Kidney (tissue), 14 donors: ENCODE results near the gene UBR3. TPM values are rescaled to one million over a fixed set of nuclear protein-coding genes. Genes with fewer than 3 reads are reported as not detected.
"Not testable (repeated sequence)": the region's sequence is repeated elsewhere in the genome, so short reads cannot be mapped to it uniquely, and the experiment has no call there.

Experiments used
- DNase-seq, 5 donors: peaks; one replicate each; pipeline ENCODE4 v3.0.0-alpha.2; 2013 to 2020
- FAIRE-seq: peaks from 2 replicates; lab custom pipeline; 2012; peaks lifted over from hg19 to GRCh38; lab: Jason Lieb, UNC
- H3K27ac ChIP-seq, 2 donors: one replicate each; pipeline ENCODE4 v1.7.0; 2013; ENCODE audit warnings: low read depth in 2 of 2, low read length in 2 of 2, inconsistent platforms in 1 of 2
- H3K27me3 ChIP-seq: one replicate; pipeline ENCODE4 v1.7.1; 2013; ENCODE audit warnings: low read length, inconsistent platforms; ENCODE audit not compliant: control insufficient read depth, insufficient read depth
- H3K36me3 ChIP-seq, 3 donors: one replicate each; pipeline versions ENCODE4 v1.7.0 to v1.7.1; 2013; ENCODE audit warnings: low read length in 3 of 3, control low read depth in 1 of 3, inconsistent platforms in 1 of 3; ENCODE audit not compliant: insufficient read depth in 3 of 3, control insufficient read depth in 2 of 3
- H3K4me1 ChIP-seq, 3 donors: one replicate each; pipeline versions ENCODE4 v1.7.0 to v1.7.1; 2013; ENCODE audit warnings: low read length in 3 of 3, inconsistent platforms in 1 of 3, low read depth in 1 of 3; ENCODE audit not compliant: control insufficient read depth in 2 of 3, insufficient read depth in 2 of 3
- H3K4me3 ChIP-seq, 3 donors: one replicate each; pipeline versions ENCODE4 v1.7.0 to v1.8.1; 2013; ENCODE audit warnings: low read length in 3 of 3, control low read depth in 1 of 3, inconsistent platforms in 1 of 3
- H3K9ac ChIP-seq, 3 donors: one replicate each; pipeline versions ENCODE4 v1.7.0 to v1.7.1; 2013; ENCODE audit warnings: low read length in 3 of 3, control low read depth in 1 of 3, inconsistent platforms in 1 of 3
- H3K9me3 ChIP-seq, 3 donors: one replicate each; pipeline versions ENCODE4 v1.7.0 to v1.7.1; 2013; ENCODE audit warnings: low read length in 3 of 3, control low read depth in 1 of 3, inconsistent platforms in 1 of 3; ENCODE audit not compliant: control insufficient read depth in 2 of 3, insufficient read depth in 1 of 3
- intact Hi-C: fragments of 100-400 bp; cut with DNase I; formaldehyde crosslinking; loops from one replicate; pipeline ENCODE4 v1.11.1; 2022
- polyA plus RNA-seq: library from polyadenylated mRNA; stranded (reverse); fragments of 350-450 nt; fragmentation: Illumina TruSeq; extraction: RNeasy Lipid Tissue Mini Kit (QIAGEN cat#74804); gene quantifications from one replicate; pipeline ENCODE4 v1.2.3, GENCODE V29; 2014; ENCODE audit warnings: low read depth, low replicate concordance; ENCODE audit not compliant: insufficient read depth
- total RNA-seq: library from RNA; stranded (reverse); fragmentation: NEBNext Ultra II Directional; extraction: Animal tissue kit (Norgen Biotek cat#: 25700); gene quantifications from one replicate; pipeline ENCODE4 v1.2.1, GENCODE V29; 2021
- TF ChIP-seq, protein P1 (sequence below): IDR thresholded peaks from 3 replicates; pipeline ENCODE4 v1.5.1; 2012; ENCODE audit warnings: mild to moderate bottlenecking, moderate library complexity, borderline replicate concordance; ENCODE audit not compliant: insufficient read depth; ENCODE audit errors: extremely low read depth
- donor health status: control.
- donor health status: control.
- donor health status: control.
- donor health status: control.
- donor health status: control.
- donor health status: DM: yes; HTN: yes; CAD: no.
- donor health status: Normal renal cell carcinoma (clear cell type).

Gene UBR3
- total and polyA plus RNA-seq, 2 donors from 2014 or later = 10.2 to 41.0 TPM

DNA sequence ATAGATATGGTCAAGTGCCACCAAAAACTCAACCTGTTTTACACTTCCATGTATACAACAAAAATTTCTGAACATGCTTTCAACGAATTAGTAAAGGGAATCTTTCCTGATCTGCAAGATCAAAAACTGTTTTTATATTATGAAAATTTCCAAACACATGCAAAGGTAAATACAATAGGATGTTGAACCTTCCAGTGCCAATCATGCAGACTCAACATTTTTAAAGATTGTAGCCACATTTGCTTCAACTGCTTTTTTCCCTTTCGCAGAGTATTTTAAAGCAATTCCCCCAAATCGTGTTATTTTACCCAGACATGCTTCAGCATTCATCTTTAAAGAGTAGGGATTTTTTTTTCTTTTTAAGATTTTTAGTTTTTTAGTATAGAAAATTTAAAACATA is 40.3 kb downstream of the UBR3 start:
- no peaks in the 10 kb centered on the region for H3K27me3 ChIP-seq
- no peak overlapping the region for H3K9ac ChIP-seq
- no peak overlapping the region for H3K27ac ChIP-seq
- intact Hi-C loops = no loop called here
- FAIRE-seq (no peak), DNase-seq (no peak)
- no peak overlapping the region for H3K4me3 ChIP-seq
- TF ChIP-seq, protein P1, sequence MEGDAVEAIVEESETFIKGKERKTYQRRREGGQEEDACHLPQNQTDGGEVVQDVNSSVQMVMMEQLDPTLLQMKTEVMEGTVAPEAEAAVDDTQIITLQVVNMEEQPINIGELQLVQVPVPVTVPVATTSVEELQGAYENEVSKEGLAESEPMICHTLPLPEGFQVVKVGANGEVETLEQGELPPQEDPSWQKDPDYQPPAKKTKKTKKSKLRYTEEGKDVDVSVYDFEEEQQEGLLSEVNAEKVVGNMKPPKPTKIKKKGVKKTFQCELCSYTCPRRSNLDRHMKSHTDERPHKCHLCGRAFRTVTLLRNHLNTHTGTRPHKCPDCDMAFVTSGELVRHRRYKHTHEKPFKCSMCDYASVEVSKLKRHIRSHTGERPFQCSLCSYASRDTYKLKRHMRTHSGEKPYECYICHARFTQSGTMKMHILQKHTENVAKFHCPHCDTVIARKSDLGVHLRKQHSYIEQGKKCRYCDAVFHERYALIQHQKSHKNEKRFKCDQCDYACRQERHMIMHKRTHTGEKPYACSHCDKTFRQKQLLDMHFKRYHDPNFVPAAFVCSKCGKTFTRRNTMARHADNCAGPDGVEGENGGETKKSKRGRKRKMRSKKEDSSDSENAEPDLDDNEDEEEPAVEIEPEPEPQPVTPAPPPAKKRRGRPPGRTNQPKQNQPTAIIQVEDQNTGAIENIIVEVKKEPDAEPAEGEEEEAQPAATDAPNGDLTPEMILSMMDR = no peak
- H3K4me1 ChIP-seq = no peaks in the 10 kb centered on the region
- H3K9me3 ChIP-seq = no peaks in the 10 kb centered on the region
- no peaks in the 10 kb centered on the region for H3K36me3 ChIP-seq

DNA sequence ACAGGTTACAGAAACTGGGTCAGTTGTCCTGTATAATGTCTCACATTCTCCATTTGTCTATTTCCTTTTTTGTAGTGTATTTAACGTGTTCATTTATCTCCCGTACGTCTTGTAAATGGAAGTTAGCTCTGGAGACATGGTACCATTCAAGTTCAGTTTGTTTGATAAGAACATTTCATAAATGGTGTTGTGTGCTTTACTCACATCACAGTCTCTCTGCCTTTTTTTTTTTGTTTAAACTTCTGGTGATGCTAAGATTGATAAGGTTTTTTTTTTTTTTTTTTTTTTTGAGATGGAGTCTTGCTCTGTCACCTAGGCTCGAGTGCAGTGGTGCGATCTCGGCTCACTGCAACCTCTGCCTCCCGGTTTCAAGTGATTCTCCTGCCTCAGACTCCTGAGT is 41.7 kb downstream of the UBR3 start:
- FAIRE-seq = no peak
- H3K36me3 ChIP-seq = no peaks in the 10 kb centered on the region
- H3K9ac ChIP-seq = no peak overlapping the region
- H3K27ac ChIP-seq = no peak overlapping the region
- TF ChIP-seq, protein P1 = no peak
- intact Hi-C loops = no loop called here
- H3K9me3 ChIP-seq = no peaks in the 10 kb centered on the region
- no peak overlapping the region for H3K4me3 ChIP-seq
- H3K4me1 ChIP-seq = no peaks in the 10 kb centered on the region
- no peak for DNase-seq
- H3K27me3 ChIP-seq = no peaks in the 10 kb centered on the region

DNA sequence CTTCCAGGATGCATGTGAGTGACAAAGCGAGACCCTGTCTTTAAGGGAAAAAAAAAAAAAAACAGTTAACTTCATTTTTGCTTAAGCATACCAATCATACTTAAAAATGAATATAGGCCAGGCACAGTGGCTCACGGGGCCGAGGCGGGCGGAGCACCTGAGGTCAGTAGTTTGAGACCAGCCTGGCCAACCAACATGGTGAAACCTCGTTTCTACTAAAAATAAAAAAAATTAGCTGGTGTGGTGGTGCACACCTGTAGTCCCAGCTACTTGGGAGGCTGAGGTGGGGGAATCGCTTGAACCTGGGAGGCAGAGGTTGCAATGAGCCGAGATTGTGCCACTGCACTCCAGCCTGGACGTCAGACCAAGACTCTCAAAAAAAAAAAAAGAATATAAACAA is 44.1 kb downstream of the UBR3 start:
- DNase-seq, H3K4me3 ChIP-seq, H3K4me1 ChIP-seq, H3K9ac ChIP-seq, H3K27me3 ChIP-seq, H3K27ac ChIP-seq, FAIRE-seq, intact Hi-C loops, H3K36me3 ChIP-seq, H3K9me3 ChIP-seq: not testable (repeated sequence)

DNA sequence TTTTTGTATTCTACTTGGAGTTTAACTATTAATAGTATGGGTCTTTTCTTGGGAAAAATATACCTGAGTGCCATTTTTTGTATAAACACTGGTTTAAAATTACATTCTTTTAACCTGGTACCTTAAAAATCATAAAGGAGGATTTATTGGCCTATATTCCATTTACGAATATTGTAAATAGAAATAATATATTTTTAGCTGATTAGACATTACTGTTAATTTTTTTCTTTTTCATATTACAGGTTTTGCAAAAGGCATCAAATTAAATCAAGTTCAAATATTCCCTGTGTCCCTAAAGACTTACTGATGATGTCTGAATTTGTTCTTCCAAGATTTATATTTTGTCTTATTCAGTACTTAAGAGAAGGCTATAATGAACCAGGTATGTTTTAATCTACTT is 44.7 kb downstream of the UBR3 start:
- Histone ChIP-seq H3K4me1 (no peaks in the 10 kb centered on the region), H3K9me3 (no peaks in the 10 kb centered on the region), H3K36me3 (no peaks in the 10 kb centered on the region), H3K27ac (no peak overlapping the region), H3K9ac (no peak overlapping the region), H3K4me3 (no peak overlapping the region), H3K27me3 (no peaks in the 10 kb centered on the region)
- TF ChIP-seq, protein P1 = no peak
- DNase-seq = no peak
- no peak for FAIRE-seq
- intact Hi-C loops = no loop called here
